ENCODE results near the gene SNX25. TPM values are rescaled to one million over a fixed set of nuclear protein-coding genes. Genes with fewer than 3 reads are reported as not detected.

Gene SNX25
- total RNA-seq, 4 donors from 2014 or later, result 36.9 to 71.3 (median 42.7) TPM

GRCh38 chr4:185396724-185397385 is 187.5 kb downstream of the SNX25 start, which contains the start of gene ANKRD37:
ANKRD37 (plus strand) TSS chr4:185396841; CDS start chr4:185396924, 83 bp downstream.
- intact Hi-C loops (cut with DNase I), result loop anchor here (5.0 kb wide), 1 partner anchor 185 kb away; no protein-coding TSS in a partner anchor
- TF ChIP-seq CTCF (IDR thresholded peaks at IDR 0.05), result peak in 2 of 6 experiments; percentile 17 to 34
- TF ChIP-seq POLR2A (IDR thresholded peaks at IDR 0.05), result peak; percentile 16 to 81
- Histone ChIP-seq H3K27ac (peak within 1 kb of the TSS; percentile 98 to 99 (median 99)), H3K27me3 (no peaks in the 10 kb centered on the region), H3K4me1 (peaks cover 12 to 15% of the 10 kb centered on the region in 2 donors), H3K4me3 (replicated peaks in 1 of 3) (peak within 1 kb of the TSS; percentile 52 to 93 (median 79)), H3K36me3 (peaks cover 7 to 12% of the 10 kb centered on the region in 2 donors), H3K9me3 (no peaks in the 10 kb centered on the region)
- 5 to 38% methylated on average over 9 of the region's 38 CpGs for WGBS, 2 donors
- peak; percentile 72 to 81 for DNase-seq

GRCh38 chr4:185398618-185399017 is 189.2 kb downstream of the SNX25 start:
- Histone ChIP-seq H3K4me3 (replicated peaks in 1 of 3) (no peak overlapping the region), H3K27ac (no peak overlapping the region), H3K9me3 (no peaks in the 10 kb centered on the region), H3K36me3 (peaks cover 13 to 16% of the 10 kb centered on the region in 2 donors), H3K27me3 (no peaks in the 10 kb centered on the region), H3K4me1 (peaks cover 12 to 15% of the 10 kb centered on the region in 2 donors)
- intact Hi-C loops (cut with DNase I), result loop anchor here (5.0 kb wide), 1 partner anchor 186 kb away; no protein-coding TSS in a partner anchor
- TF ChIP-seq POLR2A (IDR thresholded peaks at IDR 0.05), result no peak
- TF ChIP-seq CTCF (IDR thresholded peaks at IDR 0.05), result no peak
- DNase-seq, result no peak
- WGBS, 2 donors, result 18 to 23% methylated on average over 2 of the region's 2 CpGs

GRCh38 chr4:185399466-185399865 is 190.1 kb downstream of the SNX25 start:
- H3K36me3 ChIP-seq, result peaks cover 15 to 16% of the 10 kb centered on the region in 2 donors
- intact Hi-C loops (cut with DNase I), result loop anchor here (5.0 kb wide), 1 partner anchor 187 kb away; no protein-coding TSS in a partner anchor
- no peak overlapping the region for H3K4me3 ChIP-seq (replicated peaks in 1 of 3)
- no peak for DNase-seq
- no peak overlapping the region for H3K27ac ChIP-seq
- peaks cover 12 to 15% of the 10 kb centered on the region in 2 donors for H3K4me1 ChIP-seq
- WGBS, 2 donors, result 85% methylated on average over 8 of the region's 8 CpGs
- no peaks in the 10 kb centered on the region for H3K27me3 ChIP-seq
- no peaks in the 10 kb centered on the region for H3K9me3 ChIP-seq
- no peak for TF ChIP-seq POLR2A (IDR thresholded peaks at IDR 0.05)
- TF ChIP-seq CTCF (IDR thresholded peaks at IDR 0.05), result no peak

GRCh38 chr4:185404031-185404430 is 194.6 kb downstream of the SNX25 start:
- no peak for TF ChIP-seq POLR2A (IDR thresholded peaks at IDR 0.05)
- no peak for TF ChIP-seq CTCF (IDR thresholded peaks at IDR 0.05)
- no peaks in the 10 kb centered on the region for H3K4me1 ChIP-seq
- no peak for DNase-seq
- intact Hi-C loops (cut with DNase I), result no loop called here
- no peak overlapping the region for H3K4me3 ChIP-seq (replicated peaks in 1 of 3)
- H3K27me3 ChIP-seq, result no peaks in the 10 kb centered on the region
- H3K9me3 ChIP-seq, result no peaks in the 10 kb centered on the region
- no peak overlapping the region for H3K27ac ChIP-seq
- 98 to 99% methylated on average over 4 of the region's 4 CpGs for WGBS, 2 donors
- H3K36me3 ChIP-seq, result peaks cover 15 to 29% of the 10 kb centered on the region in 2 donors
